ENCODE results near the gene OR51S1.
"Not testable (repeated sequence)": the region's sequence is repeated elsewhere in the genome, so short reads cannot be mapped to it uniquely, and the experiment has no call there.

The OR51S1 gene

DNA sequence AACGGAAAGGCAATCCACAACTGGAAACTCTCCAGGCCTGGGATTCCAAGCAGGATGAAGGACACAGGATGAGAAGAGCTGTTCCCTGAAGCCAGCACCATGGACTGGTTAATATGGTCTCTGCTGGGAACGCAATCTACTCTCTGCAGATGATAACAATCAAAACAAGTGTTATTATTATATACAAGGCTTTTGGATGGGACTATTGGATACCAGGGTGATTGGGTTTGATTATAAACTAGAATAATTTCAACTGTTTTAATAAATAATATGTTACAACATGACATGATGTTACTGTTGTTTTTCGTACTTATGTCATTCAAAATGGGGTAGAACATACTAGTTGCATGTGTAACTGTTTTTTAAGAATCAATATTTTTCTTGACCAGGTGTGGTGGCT, 44.7 kb downstream of the OR51S1 start, which contains the start of gene OR52R1:
Gene OR52R1, minus strand, starts transcription at position 101 of the 400 bp plus-strand sequence. Its CDS starts 0 bp downstream, at position 101.
- no peak for DNase-seq

- not testable (repeated sequence) for DNase-seq
These were observed 47.7 kb downstream of the OR51S1 start for GRCh38 chr11:4801316-4801715.

- DNase-seq, result no peak
These were observed 50.4 kb downstream of the OR51S1 start for GRCh38 chr11:4798427-4799183.

All from activated T-cell treated with anti-CD3 and anti-CD28 coated beads for 4 hours (primary cell).